Measurements from ENCODE around the gene WNT1. TPM values are rescaled to one million over a fixed set of nuclear protein-coding genes. Genes with fewer than 3 reads are reported as not detected.

WNT1 gene
- total RNA-seq, 4 donors from 2014 or later: not detected

DNA sequence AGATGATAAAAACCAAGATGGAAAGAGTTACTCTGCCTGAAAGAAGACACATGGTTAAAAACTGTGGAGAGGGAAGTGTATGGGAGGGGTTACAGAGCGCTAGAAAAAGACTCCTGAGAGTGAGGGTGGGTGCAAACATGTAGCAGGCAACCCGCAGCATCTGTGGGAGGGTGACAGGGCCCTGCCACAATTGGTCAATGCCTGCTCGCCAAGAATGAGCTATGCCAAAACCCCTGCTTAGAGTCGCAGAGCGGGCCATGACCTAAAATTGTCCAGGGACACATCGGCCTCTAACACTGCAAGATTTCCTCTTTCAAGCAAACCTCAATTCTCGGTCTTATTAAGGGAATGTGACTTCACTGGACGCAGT is 39.8 kb downstream of the WNT1 start:
- WGBS, 2 donors: 1 to 3% methylated on average over 8 of the region's 8 CpGs
- no peaks in the 10 kb centered on the region for H3K9me3 ChIP-seq
- H3K4me3 ChIP-seq: peak overlapping the region; percentile 71 to 92 (median 84)
- no peak for TF ChIP-seq EP300 (IDR thresholded peaks at IDR 0.05)
- TF ChIP-seq, protein P1, sequence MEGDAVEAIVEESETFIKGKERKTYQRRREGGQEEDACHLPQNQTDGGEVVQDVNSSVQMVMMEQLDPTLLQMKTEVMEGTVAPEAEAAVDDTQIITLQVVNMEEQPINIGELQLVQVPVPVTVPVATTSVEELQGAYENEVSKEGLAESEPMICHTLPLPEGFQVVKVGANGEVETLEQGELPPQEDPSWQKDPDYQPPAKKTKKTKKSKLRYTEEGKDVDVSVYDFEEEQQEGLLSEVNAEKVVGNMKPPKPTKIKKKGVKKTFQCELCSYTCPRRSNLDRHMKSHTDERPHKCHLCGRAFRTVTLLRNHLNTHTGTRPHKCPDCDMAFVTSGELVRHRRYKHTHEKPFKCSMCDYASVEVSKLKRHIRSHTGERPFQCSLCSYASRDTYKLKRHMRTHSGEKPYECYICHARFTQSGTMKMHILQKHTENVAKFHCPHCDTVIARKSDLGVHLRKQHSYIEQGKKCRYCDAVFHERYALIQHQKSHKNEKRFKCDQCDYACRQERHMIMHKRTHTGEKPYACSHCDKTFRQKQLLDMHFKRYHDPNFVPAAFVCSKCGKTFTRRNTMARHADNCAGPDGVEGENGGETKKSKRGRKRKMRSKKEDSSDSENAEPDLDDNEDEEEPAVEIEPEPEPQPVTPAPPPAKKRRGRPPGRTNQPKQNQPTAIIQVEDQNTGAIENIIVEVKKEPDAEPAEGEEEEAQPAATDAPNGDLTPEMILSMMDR (IDR thresholded peaks at IDR 0.05): no peak
- no peak for TF ChIP-seq POLR2A (IDR thresholded peaks at IDR 0.05)
- DNase-seq (ENCODE audit: low spot score in 2 of 2): no peak
- peak overlapping the region; percentile 74 to 98 (median 92) for H3K27ac ChIP-seq
- H3K27me3 ChIP-seq: no peaks in the 10 kb centered on the region
- H3K4me1 ChIP-seq: peaks cover 0 to 41% (median 16%) of the 10 kb centered on the region in 4 donors
- peaks cover 0 to 33% (median 2%) of the 10 kb centered on the region in 3 donors for H3K36me3 ChIP-seq

DNA sequence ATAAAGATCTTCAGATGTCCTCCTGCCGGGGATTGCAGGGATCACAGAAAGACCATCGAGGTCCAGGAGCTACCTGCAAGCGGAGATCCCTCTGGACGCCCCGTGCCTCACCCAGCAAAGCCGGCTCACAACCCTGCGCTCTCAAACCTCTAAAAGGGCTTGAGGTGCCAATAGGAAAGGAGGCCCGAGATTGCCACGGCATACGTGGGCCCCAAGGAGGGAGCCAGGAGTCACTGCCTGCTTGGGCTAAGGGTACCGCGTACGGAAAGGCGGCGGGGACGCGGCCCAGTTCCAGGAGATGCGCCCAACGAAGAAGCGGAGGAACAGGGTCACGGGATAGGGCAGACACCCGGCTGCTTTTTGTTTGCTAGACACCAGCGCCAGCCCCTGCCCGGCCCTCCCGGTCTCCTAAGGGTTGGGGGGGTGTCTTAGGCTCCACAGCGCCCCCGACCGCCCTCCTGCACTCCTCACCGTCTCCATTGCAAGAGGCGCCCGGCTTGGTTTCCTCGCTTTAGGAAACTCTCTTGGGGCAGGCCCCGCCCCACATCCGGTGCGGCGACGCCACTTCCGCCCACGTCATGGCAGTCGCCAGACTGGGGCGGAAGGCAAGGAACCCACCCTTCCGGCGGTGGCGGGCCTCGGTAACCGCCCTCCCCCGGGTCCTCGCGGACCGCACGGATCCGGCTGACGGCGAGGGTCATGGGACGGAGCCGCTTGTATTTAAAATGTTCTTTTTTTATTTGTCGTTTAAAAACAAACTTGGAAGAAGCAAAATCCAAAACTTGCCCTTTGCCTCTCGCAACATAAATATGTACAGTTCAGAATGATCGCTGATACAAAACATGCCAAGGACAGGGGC is 40.4 kb downstream of the WNT1 start, which contains the start of gene PRKAG1:
Gene PRKAG1, minus strand, starts transcription at position 516 of the 859 bp plus-strand sequence. Its CDS starts 36 bp downstream, at position 480.
- WGBS, 2 donors: 0 to 1% methylated on average over 35 to 42 of the region's 59 CpGs
- Histone ChIP-seq H3K36me3 (peaks cover 0 to 34% (median 8%) of the 10 kb centered on the region in 3 donors), H3K27ac (peak within 1 kb of the TSS; percentile 74 to 98 (median 92)), H3K9me3 (no peaks in the 10 kb centered on the region), H3K27me3 (no peaks in the 10 kb centered on the region), H3K4me3 (peak within 1 kb of the TSS; percentile 71 to 92 (median 84)), H3K4me1 (peaks cover 0 to 41% (median 16%) of the 10 kb centered on the region in 4 donors)
- DNase-seq (ENCODE audit: low spot score in 2 of 2): peak; percentile 91 to 92
- TF ChIP-seq POLR2A (IDR thresholded peaks at IDR 0.05): peak; percentile 80 to 89
- TF ChIP-seq, protein P1 (IDR thresholded peaks at IDR 0.05): peak; percentile 27 to 70 (median 54)
- peak; percentile 98 to 99 for TF ChIP-seq EP300 (IDR thresholded peaks at IDR 0.05)

DNA sequence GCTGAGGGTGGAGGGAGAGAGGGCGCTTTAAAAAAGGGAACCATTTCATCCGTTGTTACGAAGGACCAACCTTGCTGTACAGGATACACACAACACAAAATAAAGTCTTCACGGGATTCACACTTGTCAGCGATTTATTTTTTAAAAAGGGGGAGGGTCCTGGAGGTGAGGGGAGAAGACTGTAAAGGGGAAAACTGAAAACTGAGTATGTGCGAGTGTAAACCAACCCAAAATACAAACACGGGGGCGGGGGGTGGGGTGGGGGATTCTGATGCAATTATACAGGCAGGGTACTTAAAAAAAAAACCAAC is 41.0 kb downstream of the WNT1 start:
- peak overlapping the region; percentile 74 to 98 (median 92) for H3K27ac ChIP-seq
- H3K36me3 ChIP-seq: peaks cover 0 to 40% (median 10%) of the 10 kb centered on the region in 3 donors
- WGBS, 2 donors: 3% methylated on average over 8 of the region's 8 CpGs
- TF ChIP-seq, protein P1 (IDR thresholded peaks at IDR 0.05): no peak
- TF ChIP-seq POLR2A (IDR thresholded peaks at IDR 0.05) (no peak), EP300 (IDR thresholded peaks at IDR 0.05) (no peak)
- no peaks in the 10 kb centered on the region for H3K27me3 ChIP-seq
- H3K4me1 ChIP-seq: peaks cover 0 to 41% (median 16%) of the 10 kb centered on the region in 4 donors
- DNase-seq (ENCODE audit: low spot score in 2 of 2): no peak
- peak overlapping the region; percentile 71 to 92 (median 84) for H3K4me3 ChIP-seq
- no peaks in the 10 kb centered on the region for H3K9me3 ChIP-seq

DNA sequence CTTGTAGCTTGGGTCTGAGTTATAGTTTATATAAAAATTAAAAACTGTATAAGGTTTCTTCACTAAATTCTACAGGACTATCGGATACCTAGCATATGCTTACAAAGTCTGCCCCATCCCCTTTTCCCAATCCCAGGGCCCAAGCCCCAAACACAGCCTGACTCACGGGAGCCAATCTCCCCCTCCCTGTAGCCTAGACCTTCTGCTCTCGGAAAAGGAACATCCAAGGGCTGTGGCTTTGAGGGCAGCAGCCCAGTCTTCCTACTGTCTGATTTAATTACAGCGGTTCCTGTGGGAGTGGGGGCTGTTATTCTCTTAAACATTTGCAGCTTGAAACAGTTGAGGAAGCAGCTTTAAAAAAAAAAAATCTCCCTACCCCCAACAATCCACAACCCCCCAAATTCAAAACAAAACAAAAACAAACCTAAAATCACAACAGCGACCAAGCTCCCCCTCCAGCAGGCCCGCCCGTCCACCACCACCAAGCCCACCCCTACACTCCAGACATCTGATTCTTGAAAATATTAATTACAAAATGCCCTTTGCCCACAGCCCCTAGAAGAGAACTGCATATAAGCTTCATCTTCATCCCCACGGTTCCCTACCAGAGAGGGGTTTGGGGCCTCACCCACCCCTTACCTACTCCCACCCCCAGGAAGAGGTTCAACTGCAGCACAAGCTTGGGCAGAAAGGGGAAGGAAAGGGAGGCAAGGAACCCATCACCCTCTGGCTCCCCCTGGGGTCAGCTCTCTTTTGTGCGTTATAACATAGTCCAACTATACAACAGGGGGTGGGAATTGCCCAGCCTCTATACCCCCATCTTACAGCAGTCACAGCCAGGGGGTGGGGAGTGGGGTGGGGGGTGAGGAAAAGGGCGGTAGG is 41.6 kb downstream of the WNT1 start:
- peak overlapping the region; percentile 74 to 98 (median 92) for H3K27ac ChIP-seq
- WGBS, 2 donors: 39 to 44% methylated on average over 10 of the region's 10 CpGs
- peak overlapping the region in 3 of 4 donors; percentile 81 to 92 (median 87) for H3K4me3 ChIP-seq
- H3K36me3 ChIP-seq: peaks cover 0 to 46% (median 14%) of the 10 kb centered on the region in 3 donors
- H3K4me1 ChIP-seq: peaks cover 0 to 37% (median 16%) of the 10 kb centered on the region in 4 donors
- DNase-seq (ENCODE audit: low spot score in 2 of 2): peak in 1 of 2 donors; percentile 40
- no peaks in the 10 kb centered on the region for H3K27me3 ChIP-seq
- no peaks in the 10 kb centered on the region for H3K9me3 ChIP-seq
- TF ChIP-seq, protein P1 (IDR thresholded peaks at IDR 0.05): no peak
- no peak for TF ChIP-seq EP300 (IDR thresholded peaks at IDR 0.05)
- TF ChIP-seq POLR2A (IDR thresholded peaks at IDR 0.05): no peak

Measured in tibial nerve (tissue), 4 donors.